HEK293T (cell line): ENCODE data around the gene TMEM254.

Experiments
- FOXA1 ChIP-seq: fragments of 450-650 bp; IDR thresholded peaks from 2 replicates; pipeline ENCODE4 v1.6.1; 2016; ENCODE audit warnings: mild to moderate bottlenecking
- FOXK2 ChIP-seq: fragments of 450-650 bp; IDR thresholded peaks from 2 replicates; pipeline ENCODE4 v1.6.1; 2016; ENCODE audit warnings: mild to moderate bottlenecking
- FOXM1 ChIP-seq: fragments of 450-650 bp; IDR thresholded peaks from 2 replicates; pipeline ENCODE4 v1.6.1; 2017; ENCODE audit warnings: mild to moderate bottlenecking, borderline replicate concordance
- L3MBTL2 ChIP-seq: fragments of 450-650 bp; conservative IDR thresholded peaks from 2 replicates; pipeline ENCODE4 v1.6.1; 2016; ENCODE audit warnings: mild to moderate bottlenecking
- PKNOX1 ChIP-seq: fragments of 450-650 bp; IDR thresholded peaks from 2 replicates; pipeline ENCODE4 v1.6.1; 2016
- TARDBP ChIP-seq: fragments of 450-650 bp; IDR thresholded peaks from 2 replicates; pipeline ENCODE4 v1.6.1; 2016

GRCh38 chr10:80081801-80082750 is 3.6 kb downstream of the TMEM254 start:
- TF ChIP-seq FOXA1 (no peak), FOXM1 (no peak), FOXK2 (no peak), PKNOX1 (no peak), TARDBP (no peak), L3MBTL2 (no peak)
